Sigmoid colon (tissue), 4 donors: ENCODE data around the gene SZT2.

Experiments used
- EP300 ChIP-seq, 4 donors: sonication (generic); formaldehyde crosslinking; IDR thresholded peaks; one replicate each; pipeline ENCODE4 v1.6.1; 2017; ENCODE audit warnings: antibody characterized with exemption in 4 of 4
- POLR2AphosphoS5 ChIP-seq, 4 donors: sonication (generic); formaldehyde crosslinking; IDR thresholded peaks; one replicate each; pipeline ENCODE4 v1.6.1; 2017; ENCODE audit warnings: antibody characterized with exemption in 4 of 4
- TF ChIP-seq, protein P1 (sequence below), 4 experiments: fragments of 450-650 bp in 3 of 4; fragments of 200-600 bp in 1 of 4; IDR thresholded peaks; one replicate each; pipeline ENCODE4 v1.5.1; 2016 to 2019; ENCODE audit warnings: antibody characterized with exemption in 4 of 4, mild to moderate bottlenecking in 3 of 4, moderate library complexity in 2 of 4

DNA sequence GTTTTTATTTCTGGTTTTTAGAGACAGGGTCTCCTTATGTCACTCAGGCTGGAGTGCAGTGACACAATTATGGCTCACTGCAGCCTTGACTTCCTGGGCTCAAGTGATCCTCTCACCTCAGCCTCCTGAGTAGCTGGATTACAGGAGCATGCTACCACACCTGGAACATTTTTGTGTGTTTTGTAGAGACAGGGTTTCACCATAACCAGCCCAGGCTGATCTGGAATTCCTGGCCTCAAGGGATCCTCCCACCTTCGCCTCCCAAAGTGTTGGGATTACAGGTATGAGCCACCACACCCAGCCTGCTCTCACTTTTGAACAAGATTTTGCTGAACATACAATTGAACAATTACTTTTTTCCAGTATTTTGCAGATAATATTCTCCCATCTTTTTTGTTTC lies 88.0 kb downstream of the SZT2 start:
- TF ChIP-seq, protein P1, sequence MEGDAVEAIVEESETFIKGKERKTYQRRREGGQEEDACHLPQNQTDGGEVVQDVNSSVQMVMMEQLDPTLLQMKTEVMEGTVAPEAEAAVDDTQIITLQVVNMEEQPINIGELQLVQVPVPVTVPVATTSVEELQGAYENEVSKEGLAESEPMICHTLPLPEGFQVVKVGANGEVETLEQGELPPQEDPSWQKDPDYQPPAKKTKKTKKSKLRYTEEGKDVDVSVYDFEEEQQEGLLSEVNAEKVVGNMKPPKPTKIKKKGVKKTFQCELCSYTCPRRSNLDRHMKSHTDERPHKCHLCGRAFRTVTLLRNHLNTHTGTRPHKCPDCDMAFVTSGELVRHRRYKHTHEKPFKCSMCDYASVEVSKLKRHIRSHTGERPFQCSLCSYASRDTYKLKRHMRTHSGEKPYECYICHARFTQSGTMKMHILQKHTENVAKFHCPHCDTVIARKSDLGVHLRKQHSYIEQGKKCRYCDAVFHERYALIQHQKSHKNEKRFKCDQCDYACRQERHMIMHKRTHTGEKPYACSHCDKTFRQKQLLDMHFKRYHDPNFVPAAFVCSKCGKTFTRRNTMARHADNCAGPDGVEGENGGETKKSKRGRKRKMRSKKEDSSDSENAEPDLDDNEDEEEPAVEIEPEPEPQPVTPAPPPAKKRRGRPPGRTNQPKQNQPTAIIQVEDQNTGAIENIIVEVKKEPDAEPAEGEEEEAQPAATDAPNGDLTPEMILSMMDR (IDR thresholded peaks at IDR 0.05): no peak
- TF ChIP-seq POLR2AphosphoS5 (IDR thresholded peaks at IDR 0.05): no peak
- TF ChIP-seq EP300 (IDR thresholded peaks at IDR 0.05): no peak
